Urinary bladder (tissue), 4 donors: Measurements from ENCODE around the gene ATP11A. TPM values are rescaled to one million over a fixed set of nuclear protein-coding genes. Genes with fewer than 3 reads are reported as not detected.
"Not testable (repeated sequence)": the region's sequence is repeated elsewhere in the genome, so short reads cannot be mapped to it uniquely, and the experiment has no call there.

Source experiments
- DNase-seq: peaks from one replicate; pipeline ENCODE4 v3.0.0-alpha.2; 2015; ENCODE audit errors: extremely low spot score
- H3K27ac ChIP-seq: one replicate; pipeline ENCODE4 v1.5.1; 2013; ENCODE audit warnings: low read depth, mild to moderate bottlenecking, moderate library complexity
- H3K36me3 ChIP-seq: one replicate; pipeline ENCODE4 v1.6.1; 2013; ENCODE audit warnings: mild to moderate bottlenecking, moderate library complexity; ENCODE audit not compliant: insufficient read depth
- H3K4me1 ChIP-seq: one replicate; pipeline ENCODE4 v1.6.1; 2013; ENCODE audit warnings: mild to moderate bottlenecking, moderate library complexity; ENCODE audit not compliant: insufficient read depth
- H3K4me3 ChIP-seq: one replicate; pipeline ENCODE4 v1.5.1; 2013; ENCODE audit warnings: low read depth, low read length
- WGBS: extraction: QIAGEN DNeasy Blood & Tissue Kit; methylation state at CpG from one replicate; pipeline ENCODE4 v1.1.7; 2013; 5-methylcytosine and 5-hydroxymethylcytosine counted together
- polyA plus RNA-seq: library from polyadenylated mRNA; stranded (reverse); fragments of 200-250 nt; gene quantifications from one replicate; pipeline ENCODE4 v1.2.3, GENCODE V29; 2013
- total RNA-seq: library from RNA; depleted of rRNA; stranded (reverse); fragments of >200 nt; gene quantifications from one replicate; pipeline ENCODE4 v1.2.3, GENCODE V29; 2014
- donor health status: healthy with polysubstance abuse.
- donor health status: healthy.

ATP11A gene
- total and polyA plus RNA-seq, 2 donors, result 11.4 to 26.2 TPM

DNA sequence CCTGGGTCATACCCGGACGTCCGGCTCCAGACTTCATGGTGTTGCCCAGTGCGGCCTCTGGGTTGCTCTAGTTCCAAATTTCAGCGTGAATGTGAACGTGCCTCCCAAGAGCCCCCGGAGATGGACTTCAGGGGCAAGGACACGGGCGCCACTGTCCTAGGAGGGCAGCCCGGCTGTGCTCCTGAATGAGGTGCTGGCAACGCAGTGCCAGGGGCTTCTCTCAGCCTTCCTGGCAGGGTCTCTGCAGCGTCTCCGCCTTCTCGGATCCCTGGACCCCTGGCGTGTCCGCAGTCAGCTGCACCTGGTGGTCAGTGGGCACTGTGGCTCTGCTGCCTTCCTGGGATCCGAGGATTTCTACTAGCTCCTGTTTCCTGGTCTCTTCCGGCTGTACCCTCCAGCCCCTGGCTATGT, 177.5 kb downstream of the ATP11A start:
- H3K4me3 ChIP-seq, result no peak overlapping the region
- no peaks in the 10 kb centered on the region for H3K36me3 ChIP-seq
- no peak for DNase-seq
- no peak overlapping the region for H3K27ac ChIP-seq
- WGBS, result 96% methylated on average over 18 of the region's 18 CpGs
- no peaks in the 10 kb centered on the region for H3K4me1 ChIP-seq

DNA sequence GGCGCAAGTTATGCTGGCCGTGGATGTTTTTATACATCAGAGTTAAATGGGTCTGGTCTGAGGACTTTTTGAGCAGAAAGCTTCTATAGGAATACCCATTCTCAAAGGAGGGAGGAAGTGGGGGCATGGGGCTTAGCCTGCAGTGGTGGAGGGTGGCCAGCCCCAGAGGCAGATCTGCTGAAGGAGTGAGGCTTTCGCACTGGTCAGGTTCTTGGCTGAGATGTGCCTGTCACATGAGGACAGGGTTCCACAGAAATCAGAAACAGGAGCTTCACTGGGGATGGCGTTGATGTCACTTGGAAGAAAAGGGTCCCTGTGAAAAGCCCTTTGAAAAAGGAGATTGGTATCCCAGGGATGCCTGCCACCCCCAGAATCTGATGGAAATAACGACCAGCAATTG, 178.5 kb downstream of the ATP11A start:
- Histone ChIP-seq H3K27ac (no peak overlapping the region), H3K4me1 (no peaks in the 10 kb centered on the region), H3K36me3 (no peaks in the 10 kb centered on the region), H3K4me3 (no peak overlapping the region)
- DNase-seq, result no peak
- 94% methylated on average over 5 of the region's 5 CpGs for WGBS

DNA sequence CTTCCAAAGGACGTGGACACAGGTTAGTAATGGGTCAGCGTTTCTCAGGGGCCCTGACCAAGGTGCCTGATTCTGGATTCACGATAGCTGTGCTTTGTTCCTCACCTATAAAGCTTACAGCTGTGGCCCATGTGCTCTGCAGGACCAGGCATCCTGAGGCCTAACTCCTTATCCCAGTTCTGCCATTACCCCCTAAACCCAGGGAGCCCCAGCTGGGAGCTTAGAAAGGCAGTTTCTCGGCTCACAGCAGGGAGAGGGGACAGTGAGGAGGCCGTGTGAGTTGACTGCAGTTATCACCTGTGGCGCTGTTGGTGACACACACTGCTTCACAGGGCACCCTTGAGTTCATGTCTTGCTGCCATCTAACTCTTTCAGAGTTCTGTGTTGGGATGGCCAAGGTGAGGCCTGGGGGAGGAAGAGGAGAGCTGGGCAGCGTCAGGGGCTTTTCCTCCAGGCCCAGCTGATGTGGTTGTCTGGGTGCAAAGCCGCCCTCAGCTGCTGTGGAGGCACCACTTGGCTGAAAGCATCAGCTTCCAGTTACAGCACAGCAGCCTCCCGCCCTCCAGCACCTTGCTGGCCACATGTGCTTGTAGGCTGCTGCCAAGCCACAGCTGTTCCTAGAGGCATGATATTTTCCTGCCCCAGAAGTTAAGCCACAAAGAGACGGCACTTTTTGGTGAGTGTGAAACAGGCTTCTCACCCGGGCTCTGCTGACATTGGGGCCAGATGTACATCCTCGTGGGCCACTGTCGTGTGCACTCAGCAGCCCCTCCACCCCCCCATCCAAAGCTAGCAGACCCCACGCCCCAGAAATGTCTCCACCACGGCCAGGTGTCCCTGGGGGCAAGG, 179.6 kb downstream of the ATP11A start:
- Histone ChIP-seq H3K27ac (no peak overlapping the region), H3K36me3 (no peaks in the 10 kb centered on the region), H3K4me1 (no peaks in the 10 kb centered on the region), H3K4me3 (no peak overlapping the region)
- no peak for DNase-seq
- 80% methylated on average over 15 of the region's 15 CpGs for WGBS

DNA sequence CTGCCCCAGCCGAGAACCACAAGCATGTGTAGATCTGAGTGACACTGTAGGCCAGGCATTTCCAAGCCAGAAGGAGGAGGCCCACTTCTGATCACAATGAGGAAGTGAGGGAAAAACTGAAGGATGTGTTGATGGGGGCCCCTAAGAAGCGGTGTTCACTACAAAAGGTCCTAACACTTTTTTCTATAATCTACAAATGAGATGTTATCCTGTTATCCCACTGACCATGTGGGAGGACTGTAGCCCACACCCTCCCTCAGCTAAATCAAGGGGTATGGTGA, 180.2 kb downstream of the ATP11A start:
- H3K4me1 ChIP-seq, result no peaks in the 10 kb centered on the region
- WGBS, result 79% methylated on average over 2 of the region's 2 CpGs
- DNase-seq, result no peak
- no peak overlapping the region for H3K27ac ChIP-seq
- no peaks in the 10 kb centered on the region for H3K36me3 ChIP-seq
- no peak overlapping the region for H3K4me3 ChIP-seq

DNA sequence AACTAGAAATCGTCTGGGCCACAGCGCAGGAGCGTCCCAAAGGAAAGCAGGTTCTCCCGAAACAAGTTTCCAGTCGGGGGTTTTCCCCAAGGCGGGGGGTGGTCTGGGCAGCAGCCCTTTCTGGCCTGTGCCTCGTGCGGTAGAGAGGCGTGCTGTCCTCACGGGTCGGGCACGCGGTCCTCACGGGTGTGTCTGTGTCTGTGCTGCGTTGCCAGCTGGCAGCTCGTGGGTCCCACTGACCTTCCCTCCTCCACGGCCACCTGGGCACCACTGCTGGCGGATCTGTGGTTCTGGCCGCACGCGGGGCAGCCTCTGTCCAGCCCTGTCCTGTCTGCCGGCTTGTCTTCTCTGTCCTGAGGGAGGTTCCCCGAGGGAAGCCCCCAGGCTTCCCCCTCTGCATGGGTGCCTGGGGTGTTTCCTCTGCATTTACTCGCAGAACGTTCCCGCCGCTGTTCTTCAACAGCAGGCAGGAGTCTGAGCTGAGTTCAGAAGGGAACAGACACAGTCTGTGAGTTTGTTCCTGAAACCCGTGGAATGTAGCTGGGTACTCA, 181.0 kb downstream of the ATP11A start:
- WGBS, result 88% methylated on average over 28 of the region's 28 CpGs
- Histone ChIP-seq H3K27ac (no peak overlapping the region), H3K36me3 (no peaks in the 10 kb centered on the region), H3K4me3 (no peak overlapping the region), H3K4me1 (no peaks in the 10 kb centered on the region)
- no peak for DNase-seq

DNA sequence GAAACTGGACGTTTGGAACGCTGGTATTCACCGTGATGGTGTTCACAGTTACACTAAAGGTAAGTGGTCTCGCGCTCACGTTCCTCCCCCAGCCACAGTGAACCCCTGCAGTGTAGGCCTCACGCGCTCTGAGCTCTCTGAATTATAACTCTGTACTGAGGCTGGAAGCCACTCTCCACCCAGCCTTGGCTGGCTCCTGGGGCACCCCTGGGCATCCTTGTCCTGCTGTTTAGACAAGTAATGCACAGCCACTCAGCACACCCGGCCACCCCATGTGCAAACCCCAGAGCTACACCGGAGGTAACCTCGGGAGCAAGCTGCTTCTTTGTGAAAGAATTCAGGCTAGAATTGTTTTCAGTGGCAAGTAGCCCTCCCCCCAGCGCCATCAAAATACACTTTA, 181.9 kb downstream of the ATP11A start:
- H3K27ac ChIP-seq, result no peak overlapping the region
- H3K4me1 ChIP-seq, result no peaks in the 10 kb centered on the region
- no peak overlapping the region for H3K4me3 ChIP-seq
- H3K36me3 ChIP-seq, result peaks cover 1% of the 10 kb centered on the region
- DNase-seq, result no peak
- WGBS, result 91% methylated on average over 12 of the region's 12 CpGs

DNA sequence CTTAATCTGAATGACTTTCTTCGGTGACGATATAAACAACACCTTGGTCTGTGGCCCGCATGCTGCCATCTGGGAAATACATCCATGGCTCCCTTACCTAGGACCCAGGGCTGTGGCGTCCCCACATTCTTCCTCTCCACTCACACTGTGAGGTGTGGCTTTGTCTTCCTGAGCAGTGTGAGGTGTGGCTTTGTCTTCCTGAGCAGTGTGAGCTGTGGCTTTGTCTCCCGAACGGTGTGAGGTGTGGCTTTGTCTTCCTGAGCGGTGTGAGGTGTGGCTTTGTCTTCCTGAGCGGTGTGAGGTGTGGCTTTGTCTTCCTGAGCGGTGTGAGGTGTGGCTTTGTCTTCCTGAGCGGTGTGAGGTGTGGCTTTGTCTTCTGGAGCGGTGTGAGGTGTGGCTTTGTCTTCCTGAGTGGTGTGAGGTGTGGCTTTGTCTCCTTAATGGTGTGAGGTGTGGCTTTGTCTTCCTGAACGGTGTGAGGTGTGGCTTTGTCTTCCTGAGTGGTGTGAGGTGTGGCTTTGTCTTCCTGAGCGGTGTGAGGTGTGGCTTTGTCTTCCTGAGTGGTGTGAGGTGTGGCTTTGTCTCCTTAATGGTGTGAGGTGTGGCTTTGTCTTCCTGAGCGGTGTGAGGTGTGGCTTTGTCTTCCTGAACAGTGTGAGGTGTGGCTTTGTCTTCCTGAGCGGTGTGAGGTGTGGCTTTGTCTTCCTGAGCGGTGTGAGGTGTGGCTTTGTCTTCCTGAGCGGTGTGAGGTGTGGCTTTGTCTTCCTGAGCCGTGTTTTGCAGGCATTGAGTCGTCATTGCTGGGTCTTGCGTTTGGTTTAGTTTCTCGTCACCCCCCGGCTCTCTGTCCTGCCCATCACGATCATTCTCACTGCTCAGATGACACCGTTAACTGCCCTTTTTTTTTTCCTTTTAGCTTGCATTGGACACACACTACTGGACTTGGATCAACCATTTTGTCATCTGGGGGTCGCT, 183.1 kb downstream of the ATP11A start:
- not testable (repeated sequence) for H3K36me3 ChIP-seq, DNase-seq
- 68% methylated on average over 25 of the region's 25 CpGs for WGBS

DNA sequence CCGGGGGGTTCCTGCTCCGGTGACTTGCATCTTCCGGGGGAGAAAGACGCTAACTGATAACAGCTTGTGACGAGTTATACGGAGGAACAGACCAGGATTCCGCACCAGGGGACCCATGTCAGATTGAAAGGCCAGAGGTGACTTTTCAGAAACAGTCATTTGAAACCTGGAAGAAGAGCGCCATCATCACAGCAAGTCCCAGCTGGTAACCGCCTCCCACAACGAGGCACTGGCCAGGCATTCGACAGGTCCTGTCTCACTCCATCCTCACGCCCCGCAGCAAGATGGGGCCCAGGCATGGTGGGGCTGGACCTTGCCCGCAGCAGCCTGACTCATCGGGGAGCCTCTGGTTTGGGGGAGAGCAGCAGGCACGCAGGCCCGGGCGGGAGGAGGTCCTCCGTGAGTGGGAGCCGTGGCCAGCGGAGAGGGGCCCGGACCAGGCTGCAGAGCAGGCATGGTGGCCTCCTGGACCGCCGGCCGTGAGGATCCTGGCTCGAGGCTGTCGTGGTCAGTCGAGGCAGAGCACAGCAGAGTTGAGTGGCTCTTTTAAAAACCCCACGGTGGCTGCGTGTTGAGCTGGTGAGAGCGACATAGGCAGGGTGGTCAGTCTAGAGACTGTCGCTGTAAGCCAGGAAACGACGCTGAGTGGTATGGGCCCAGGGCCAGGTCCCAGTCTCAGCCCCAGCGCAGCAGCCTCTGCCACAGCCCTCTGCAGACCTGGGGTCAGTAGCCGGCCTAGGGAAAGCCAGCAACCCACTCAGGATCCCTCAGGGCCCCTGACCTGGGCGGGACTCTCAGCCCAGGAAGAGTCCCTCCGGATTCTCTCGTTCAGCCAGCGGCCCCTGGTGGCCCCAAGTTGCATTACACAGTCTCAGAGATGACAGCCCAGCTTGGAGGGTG, 184.3 kb downstream of the ATP11A start:
- Histone ChIP-seq H3K36me3 (peaks cover 1% of the 10 kb centered on the region), H3K4me1 (no peaks in the 10 kb centered on the region), H3K4me3 (no peak overlapping the region), H3K27ac (no peak overlapping the region)
- WGBS, result 58% methylated on average over 40 of the region's 40 CpGs
- peak; percentile 59 for DNase-seq

More for the DNA sequence above, 183.1 kb downstream of the ATP11A start:
- not testable (repeated sequence) for H3K4me3 ChIP-seq, H3K27ac ChIP-seq, H3K4me1 ChIP-seq

DNA sequence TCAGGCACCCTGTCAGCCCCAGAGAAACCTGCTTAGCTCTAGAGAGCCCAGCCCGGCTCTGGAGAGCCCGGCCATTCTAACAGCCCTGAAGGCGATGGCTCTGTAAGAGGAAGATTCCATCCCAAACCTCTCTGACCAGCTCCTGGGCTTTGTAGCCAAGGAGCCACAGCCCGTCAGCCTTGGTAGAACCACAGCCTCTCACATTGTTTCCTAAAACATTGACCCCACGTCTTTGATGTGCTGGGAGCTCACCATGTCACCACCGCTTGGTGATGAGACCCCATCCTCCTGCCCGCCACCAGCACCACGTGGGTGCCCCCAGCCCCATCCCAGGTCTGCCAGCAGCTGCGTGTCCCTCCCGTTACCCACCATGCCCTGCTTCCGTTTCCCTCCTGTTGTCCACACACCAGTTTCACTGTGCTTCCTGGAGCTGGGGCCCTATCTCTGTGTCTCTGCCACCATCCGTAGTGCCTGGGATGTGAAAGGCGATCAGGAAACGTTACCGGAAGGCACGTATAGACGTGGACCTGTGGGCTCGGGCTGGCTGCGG, 185.0 kb downstream of the ATP11A start:
- Histone ChIP-seq H3K4me3 (no peak overlapping the region), H3K27ac (no peak overlapping the region), H3K36me3 (peaks cover 1% of the 10 kb centered on the region), H3K4me1 (no peaks in the 10 kb centered on the region)
- no peak for DNase-seq
- WGBS, result 78% methylated on average over 19 of the region's 19 CpGs

DNA sequence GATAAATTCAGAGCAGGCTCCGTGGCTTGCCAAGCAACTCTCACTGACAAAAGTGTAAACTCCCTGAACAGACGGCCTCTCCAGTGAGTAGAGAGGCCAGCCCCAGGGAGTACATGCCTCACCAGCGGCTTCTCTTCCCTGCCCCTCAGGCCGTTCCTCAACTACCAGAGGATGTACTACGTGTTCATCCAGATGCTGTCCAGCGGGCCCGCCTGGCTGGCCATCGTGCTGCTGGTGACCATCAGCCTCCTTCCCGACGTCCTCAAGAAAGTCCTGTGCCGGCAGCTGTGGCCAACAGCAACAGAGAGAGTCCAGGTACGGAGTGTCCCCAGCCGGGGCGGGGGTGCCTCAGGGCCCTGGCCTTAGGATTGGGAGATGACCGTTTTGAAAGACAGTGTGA, 185.8 kb downstream of the ATP11A start:
- H3K36me3 ChIP-seq, result peaks cover 1% of the 10 kb centered on the region
- H3K4me3 ChIP-seq, result no peak overlapping the region
- no peak overlapping the region for H3K27ac ChIP-seq
- no peak for DNase-seq
- WGBS, result 91% methylated on average over 15 of the region's 15 CpGs
- H3K4me1 ChIP-seq, result no peaks in the 10 kb centered on the region

DNA sequence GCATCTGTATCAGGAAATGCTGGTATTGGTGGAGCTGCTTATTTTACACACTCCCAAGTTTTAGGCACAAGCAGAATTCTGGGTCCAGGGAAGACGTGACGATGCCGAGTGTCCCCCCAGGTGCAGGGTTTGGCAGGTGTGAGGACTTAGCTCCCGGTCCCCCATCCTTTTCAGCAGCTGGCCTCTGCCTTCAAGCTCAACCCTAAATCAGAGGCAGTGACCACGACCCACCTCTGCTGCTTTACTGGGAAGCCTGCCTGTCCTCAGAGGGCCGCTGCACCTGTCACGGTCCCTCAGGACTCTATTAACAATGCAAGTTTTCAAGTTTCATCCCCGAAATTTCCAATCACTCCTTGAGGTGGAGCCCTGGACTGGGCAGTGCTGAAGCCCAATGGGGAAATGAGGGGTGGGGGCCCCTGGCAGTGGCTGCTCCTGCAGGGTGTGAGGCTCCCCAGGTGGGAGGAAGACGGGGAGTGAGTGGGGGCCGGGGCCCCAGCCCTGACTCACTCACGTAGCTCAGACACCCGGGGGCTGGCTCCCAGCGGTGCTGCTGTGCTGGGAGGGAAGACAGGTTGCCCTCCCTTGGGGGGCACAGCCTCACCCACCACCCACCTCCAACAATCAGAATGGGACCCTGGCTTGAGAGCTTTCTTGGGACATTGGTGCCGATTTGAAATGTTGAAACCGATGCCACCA, 186.6 kb downstream of the ATP11A start:
- DNase-seq, result no peak
- Histone ChIP-seq H3K36me3 (peaks cover 1% of the 10 kb centered on the region), H3K4me3 (no peak overlapping the region), H3K4me1 (no peaks in the 10 kb centered on the region), H3K27ac (no peak overlapping the region)
- 90% methylated on average over 15 of the region's 15 CpGs for WGBS

DNA sequence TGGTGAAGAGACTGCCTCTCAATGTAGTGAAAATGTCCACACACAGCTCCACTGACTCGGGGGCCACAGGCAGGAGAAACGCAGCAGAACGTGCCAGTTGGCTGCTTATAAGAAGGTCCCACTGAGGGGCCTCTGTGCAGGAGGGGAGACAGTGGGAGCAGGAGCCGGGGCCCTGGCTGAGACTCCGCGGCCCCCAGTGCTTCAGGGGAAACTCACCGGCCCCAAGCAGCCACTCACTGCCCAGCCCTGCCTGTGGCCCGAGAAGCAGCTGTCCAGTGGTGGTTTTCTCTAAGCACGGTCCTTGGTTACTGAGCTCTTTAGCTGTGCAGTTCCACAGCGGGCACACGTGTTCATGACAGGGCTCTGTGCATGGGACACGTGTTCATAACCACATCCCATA, 187.2 kb downstream of the ATP11A start:
- Histone ChIP-seq H3K27ac (no peak overlapping the region), H3K36me3 (peaks cover 1% of the 10 kb centered on the region), H3K4me1 (no peaks in the 10 kb centered on the region), H3K4me3 (no peak overlapping the region)
- no peak for DNase-seq
- 90% methylated on average over 12 of the region's 12 CpGs for WGBS
